HepG2 (cell line): ENCODE results near the gene CAD. TPM values are rescaled to one million over a fixed set of nuclear protein-coding genes. Genes with fewer than 3 reads are reported as not detected.

ENCODE experiments used
- BCLAF1 ChIP-seq: fragments of 450-650 bp; IDR thresholded peaks from 2 replicates; pipeline ENCODE4 v1.6.1; 2017; ENCODE audit warnings: mild to moderate bottlenecking
- DR1 ChIP-seq: sonication (generic); formaldehyde crosslinking; IDR thresholded peaks from 2 replicates; pipeline ENCODE4 v1.8.0; 2021; ENCODE audit warnings: mild to moderate bottlenecking, missing genetic modification reagents, inconsistent platforms
- HMGXB4 ChIP-seq, 2 experiments: sonication (generic) in 1 of 2; formaldehyde crosslinking in 1 of 2; IDR thresholded peaks; 2 replicates each; pipeline versions ENCODE4 v1.4.0 to v1.6.1; 2018 to 2020; ENCODE audit warnings: missing genetic modification reagents in 2 of 2, borderline replicate concordance in 1 of 2, low read depth in 1 of 2, mild to moderate bottlenecking in 1 of 2, missing biosample characterization in 1 of 2
- PLRG1 ChIP-seq: fragments of 450-650 bp; conservative IDR thresholded peaks from 2 replicates; pipeline ENCODE4 v1.6.1; 2016
- POLR2A ChIP-seq, 2 experiments: IDR thresholded peaks; 2 replicates each; pipeline ENCODE4 v1.6.1; 2011; ENCODE audit warnings: low read depth in 2 of 2, low read length in 2 of 2, mild to moderate bottlenecking in 1 of 2, moderate library complexity in 1 of 2; ENCODE audit not compliant: insufficient read depth in 1 of 2
- SCMH1 ChIP-seq: sonication (generic); formaldehyde crosslinking; IDR thresholded peaks from 2 replicates; pipeline ENCODE4 v1.9.0; 2021; ENCODE audit warnings: missing genetic modification reagents, mild to moderate bottlenecking, borderline replicate concordance
- STAT5B ChIP-seq: sonication (generic); formaldehyde crosslinking; IDR thresholded peaks from 2 replicates; pipeline ENCODE4 v1.4.0; 2020; ENCODE audit warnings: missing genetic modification reagents
- STAT6 ChIP-seq: sonication (generic); formaldehyde crosslinking; IDR thresholded peaks from 2 replicates; pipeline ENCODE4 v1.4.0; 2020; ENCODE audit warnings: missing genetic modification reagents, mild to moderate bottlenecking, borderline replicate concordance
- THRA ChIP-seq: sonication (generic); formaldehyde crosslinking; IDR thresholded peaks from 2 replicates; pipeline ENCODE4 v1.4.0; 2020; ENCODE audit warnings: missing genetic modification reagents, borderline replicate concordance
- U2AF1 ChIP-seq: fragments of 200-400 bp; formaldehyde crosslinking; optimal IDR thresholded peaks from 2 replicates; pipeline ENCODE3; 2017; ENCODE audit warnings: mild to moderate bottlenecking, low read depth, low read length
- ZBTB2 ChIP-seq: sonication (generic); formaldehyde crosslinking; IDR thresholded peaks from 2 replicates; pipeline ENCODE4 v1.8.0; 2022; ENCODE audit warnings: low read depth, missing genetic modification reagents
- ZBTB38 ChIP-seq: sonication (generic); formaldehyde crosslinking; IDR thresholded peaks from 2 replicates; pipeline ENCODE4 v1.5.1; 2020; ENCODE audit warnings: mild to moderate bottlenecking, missing genetic modification reagents
- ZNF136 ChIP-seq: sonication (generic); formaldehyde crosslinking; IDR thresholded peaks from 2 replicates; pipeline ENCODE4 v1.8.1; 2022; ENCODE audit warnings: low read depth, mild to moderate bottlenecking, moderate library complexity, missing genetic modification reagents
- ZNF275 ChIP-seq: sonication (generic); formaldehyde crosslinking; IDR thresholded peaks from 2 replicates; pipeline ENCODE4 v1.8.0; 2022; ENCODE audit warnings: missing genetic modification reagents, mild to moderate bottlenecking, inconsistent platforms, borderline replicate concordance
- ZNF3 ChIP-seq: IDR thresholded peaks from 2 replicates; pipeline ENCODE4 v1.7.0; 2017; ENCODE audit warnings: inconsistent platforms
- ZNF724P ChIP-seq: sonication (generic); formaldehyde crosslinking; IDR thresholded peaks from 2 replicates; pipeline ENCODE4 v1.8.0; 2022; ENCODE audit warnings: missing genetic modification reagents, borderline replicate concordance
- ZNF780A ChIP-seq: sonication (generic); formaldehyde crosslinking; IDR thresholded peaks from 2 replicates; pipeline ENCODE4 v1.8.0; 2022; ENCODE audit warnings: mild to moderate bottlenecking, missing genetic modification reagents, moderate library complexity
- polyA plus RNA-seq, 8 experiments: library from polyadenylated mRNA; depleted of rRNA in 3 of 8; stranded (reverse) in 7 of 8; unstranded in 1 of 8; fragments of >200 nt; fragmentation: Illumina TruSeq in 4 of 8; extraction: Trizol in 4 of 8; gene quantifications; 2 replicates each; pipeline versions ENCODE4 v1.2.1 to v1.2.3, GENCODE V29; 2011 to 2016; ENCODE audit warnings: low read depth in 4 of 8, missing spikeins in 1 of 8, mixed read lengths in 1 of 8; ENCODE audit not compliant: insufficient read depth in 1 of 8
- total RNA-seq, 5 experiments: library from RNA; depleted of rRNA; stranded (reverse); fragments of >200 nt; fragmentation: Illumina TruSeq; extraction: Trizol; gene quantifications; 2 replicates each; pipeline ENCODE4 v1.2.3, GENCODE V29; 2016; ENCODE audit warnings: low read depth in 1 of 5

Gene CAD
- total and polyA plus RNA-seq, 2 of the 13 experiments (the other 11 are each of a cell fraction or from before 2014, with no cell fraction given): 21.7 to 37.0 TPM

GRCh38 chr2:27211943-27212625 is 5.1 kb upstream of the CAD start, which contains the start of the genes ATRAID and SLC5A6 (continued):
- TF ChIP-seq STAT6 (0 out of 2 replicates have a peak, but pooled peaks have one; percentile 95), BCLAF1 (no peak), ZNF3 (CRISPR knock-in tag) (no peak), PLRG1 (no peak), HMGXB4 (CRISPR knock-in tag; IDR thresholded peaks at IDR 0.05; ENCODE audit: borderline replicate concordance in 1 of 2, low read depth in 1 of 2) (peak; percentile 91 to 95), DR1 (CRISPR knock-in tag) (peak; percentile 66; the same call in 1 of the 2 replicates), ZBTB2 (CRISPR knock-in tag) (peak; percentile 86), ZBTB38 (CRISPR knock-in tag) (peak; percentile 60; the same call in 1 of the 2 replicates), THRA (CRISPR knock-in tag) (peak; percentile 87), ZNF136 (CRISPR knock-in tag) (no peak), ZNF275 (CRISPR knock-in tag) (peak; percentile 48; the same call in 1 of the 2 replicates), ZNF780A (CRISPR knock-in tag) (no peak), U2AF1 (peak; percentile 53), ZNF724P (CRISPR knock-in tag) (peak; percentile 51; the same call in 1 of the 2 replicates), SCMH1 (CRISPR knock-in tag) (no peak), POLR2A (IDR thresholded peaks at IDR 0.05; ENCODE audit: insufficient read depth in 1 of 2, low read depth in 2 of 2, low read length in 2 of 2) (peak; percentile 95 to 98), STAT5B (peak; percentile 74; the same call in 1 of the 2 replicates)
